ENCODE measurements around the gene MSL3B.

Gene MSL3B

GRCh38 chr2:233848276-233848675 lies 19.9 kb downstream of the MSL3B start:
- H3K27me3 ChIP-seq (ENCODE audit: insufficient read depth, low read length), result no peaks in the 10 kb centered on the region
- H3K36me3 Mint-ChIP-seq, result no peaks in the 10 kb centered on the region
- peaks cover 0 to 5% of the 10 kb centered on the region in 2 donors for H3K27me3 Mint-ChIP-seq
- no peaks in the 10 kb centered on the region for H3K9me3 ChIP-seq (ENCODE audit: control insufficient read depth in 1 of 2, low read length in 2 of 2)
- DNase-seq, result no peak
- ChIA-PET CTCF (ENCODE audit: partially characterized antibody) (interaction anchor here (1.4 to 2.4 kb wide), 2 partner anchors 10 to 15 kb away, joined by 3 to 9 read pairs; no protein-coding TSS in a partner anchor), POLR2A (ENCODE audit: partially characterized antibody) (no interaction called here)
- H3K9me3 Mint-ChIP-seq, result no peaks in the 10 kb centered on the region
- intact Hi-C loops (cut with micrococcal nuclease), result no loop called here
- peaks cover 10% of the 10 kb centered on the region for H3K4me1 ChIP-seq (ENCODE audit: insufficient read depth, low read length)
- no peak overlapping the region for H3K27ac ChIP-seq (ENCODE audit: low read depth, low read length)
- H3K36me3 ChIP-seq (ENCODE audit: insufficient read depth, low read length), result no peaks in the 10 kb centered on the region
- no peak overlapping the region for H3K4me3 Mint-ChIP-seq
- H3K4me1 Mint-ChIP-seq, result peaks cover 0 to 11% (median 6%) of the 10 kb centered on the region in 4 donors
- H3K4me3 ChIP-seq (ENCODE audit: low read length in 2 of 2), result no peak overlapping the region
- no peak overlapping the region for H3K27ac Mint-ChIP-seq

- no peak overlapping the region for H3K4me3 Mint-ChIP-seq
- no peaks in the 10 kb centered on the region for H3K36me3 Mint-ChIP-seq
- no peak overlapping the region for H3K4me3 ChIP-seq (ENCODE audit: low read length in 2 of 2)
- H3K27ac ChIP-seq (ENCODE audit: low read depth, low read length), result no peak overlapping the region
- H3K9me3 Mint-ChIP-seq, result no peaks in the 10 kb centered on the region
- no peaks in the 10 kb centered on the region for H3K27me3 ChIP-seq (ENCODE audit: insufficient read depth, low read length)
- peaks cover 0 to 4% of the 10 kb centered on the region in 2 donors for H3K27me3 Mint-ChIP-seq
- no peak for DNase-seq
- H3K27ac Mint-ChIP-seq, result no peak overlapping the region
- ChIA-PET CTCF (ENCODE audit: partially characterized antibody) (interaction anchor here (1.4 to 2.4 kb wide), 2 partner anchors 11 to 16 kb away, joined by 3 to 9 read pairs; no protein-coding TSS in a partner anchor), POLR2A (ENCODE audit: partially characterized antibody) (no interaction called here)
- no peaks in the 10 kb centered on the region for H3K36me3 ChIP-seq (ENCODE audit: insufficient read depth, low read length)
- no peaks in the 10 kb centered on the region for H3K9me3 ChIP-seq (ENCODE audit: control insufficient read depth in 1 of 2, low read length in 2 of 2)
- peaks cover 4% of the 10 kb centered on the region for H3K4me1 ChIP-seq (ENCODE audit: insufficient read depth, low read length)
- H3K4me1 Mint-ChIP-seq, result peaks cover 0 to 2% (median 1%) of the 10 kb centered on the region in 4 donors
- intact Hi-C loops (cut with micrococcal nuclease), result no loop called here
These were observed 20.8 kb downstream of the MSL3B start for GRCh38 chr2:233847248-233847898.

- no peak overlapping the region for H3K27ac ChIP-seq (ENCODE audit: low read depth, low read length)
- intact Hi-C loops (cut with micrococcal nuclease), result no loop called here
- Mint-ChIP-seq H3K9me3 (no peaks in the 10 kb centered on the region), H3K4me1 (peaks cover 0 to 2% (median 0%) of the 10 kb centered on the region in 4 donors), H3K27ac (no peak overlapping the region), H3K36me3 (no peaks in the 10 kb centered on the region), H3K27me3 (peaks cover 0 to 1% of the 10 kb centered on the region in 2 donors), H3K4me3 (no peak overlapping the region)
- CTCF ChIA-PET (ENCODE audit: partially characterized antibody), result interaction anchor here (0.7 kb wide), 1 partner anchor 11 kb away, joined by 3 read pairs; no protein-coding TSS in a partner anchor
- DNase-seq, result no peak
- no peaks in the 10 kb centered on the region for H3K9me3 ChIP-seq (ENCODE audit: control insufficient read depth in 1 of 2, low read length in 2 of 2)
- no peak overlapping the region for H3K4me3 ChIP-seq (ENCODE audit: low read length in 2 of 2)
- POLR2A ChIA-PET (ENCODE audit: partially characterized antibody), result no interaction called here
- H3K4me1 ChIP-seq (ENCODE audit: insufficient read depth, low read length), result no peaks in the 10 kb centered on the region
- H3K27me3 ChIP-seq (ENCODE audit: insufficient read depth, low read length), result no peaks in the 10 kb centered on the region
- no peaks in the 10 kb centered on the region for H3K36me3 ChIP-seq (ENCODE audit: insufficient read depth, low read length)
These were observed 21.6 kb downstream of the MSL3B start for GRCh38 chr2:233846387-233847247.

- Histone ChIP-seq H3K4me1 (ENCODE audit: insufficient read depth, low read length) (no peaks in the 10 kb centered on the region), H3K27ac (ENCODE audit: low read depth, low read length) (no peak overlapping the region), H3K36me3 (ENCODE audit: insufficient read depth, low read length) (no peaks in the 10 kb centered on the region), H3K9me3 (ENCODE audit: control insufficient read depth in 1 of 2, low read length in 2 of 2) (no peaks in the 10 kb centered on the region), H3K27me3 (ENCODE audit: insufficient read depth, low read length) (no peaks in the 10 kb centered on the region), H3K4me3 (ENCODE audit: low read length in 2 of 2) (no peak overlapping the region)
- peak overlapping the region in 1 of 7 donors; percentile 39 for H3K27ac Mint-ChIP-seq
- ChIA-PET CTCF (ENCODE audit: partially characterized antibody) (interaction anchor here (0.7 kb wide), 1 partner anchor 12 kb away, joined by 3 read pairs; no protein-coding TSS in a partner anchor), POLR2A (ENCODE audit: partially characterized antibody) (no interaction called here)
- intact Hi-C loops (cut with micrococcal nuclease), result no loop called here
- no peaks in the 10 kb centered on the region for H3K9me3 Mint-ChIP-seq
- H3K36me3 Mint-ChIP-seq, result no peaks in the 10 kb centered on the region
- peaks cover 0 to 2% (median 0%) of the 10 kb centered on the region in 4 donors for H3K4me1 Mint-ChIP-seq
- H3K4me3 Mint-ChIP-seq, result no peak overlapping the region
- H3K27me3 Mint-ChIP-seq, result no peaks in the 10 kb centered on the region
- no peak for DNase-seq
These were observed 22.7 kb downstream of the MSL3B start for GRCh38 chr2:233845301-233846060.

GRCh38 chr2:233844836-233845235 lies 23.4 kb downstream of the MSL3B start:
- Histone ChIP-seq H3K4me1 (ENCODE audit: insufficient read depth, low read length) (no peaks in the 10 kb centered on the region), H3K27ac (ENCODE audit: low read depth, low read length) (no peak overlapping the region), H3K9me3 (ENCODE audit: control insufficient read depth in 1 of 2, low read length in 2 of 2) (no peaks in the 10 kb centered on the region), H3K27me3 (ENCODE audit: insufficient read depth, low read length) (no peaks in the 10 kb centered on the region), H3K36me3 (ENCODE audit: insufficient read depth, low read length) (no peaks in the 10 kb centered on the region), H3K4me3 (ENCODE audit: low read length in 2 of 2) (no peak overlapping the region)
- H3K27me3 Mint-ChIP-seq, result no peaks in the 10 kb centered on the region
- ChIA-PET POLR2A (ENCODE audit: partially characterized antibody) (no interaction called here), CTCF (ENCODE audit: partially characterized antibody) (no interaction called here)
- no peak overlapping the region for H3K27ac Mint-ChIP-seq
- intact Hi-C loops (cut with micrococcal nuclease), result no loop called here
- no peaks in the 10 kb centered on the region for H3K36me3 Mint-ChIP-seq
- H3K4me3 Mint-ChIP-seq, result no peak overlapping the region
- no peak for DNase-seq
- peaks cover 0 to 4% (median under 1%) of the 10 kb centered on the region in 4 donors for H3K4me1 Mint-ChIP-seq
- no peaks in the 10 kb centered on the region for H3K9me3 Mint-ChIP-seq

GRCh38 chr2:233844064-233844807 lies 23.9 kb downstream of the MSL3B start:
- DNase-seq, result no peak
- peaks cover 0 to 4% (median under 1%) of the 10 kb centered on the region in 4 donors for H3K4me1 Mint-ChIP-seq
- no peak overlapping the region for H3K27ac Mint-ChIP-seq
- Histone ChIP-seq H3K27ac (ENCODE audit: low read depth, low read length) (no peak overlapping the region), H3K9me3 (ENCODE audit: control insufficient read depth in 1 of 2, low read length in 2 of 2) (no peaks in the 10 kb centered on the region), H3K4me1 (ENCODE audit: insufficient read depth, low read length) (no peaks in the 10 kb centered on the region), H3K36me3 (ENCODE audit: insufficient read depth, low read length) (no peaks in the 10 kb centered on the region), H3K27me3 (ENCODE audit: insufficient read depth, low read length) (no peaks in the 10 kb centered on the region), H3K4me3 (ENCODE audit: low read length in 2 of 2) (no peak overlapping the region)
- H3K4me3 Mint-ChIP-seq, result no peak overlapping the region
- POLR2A ChIA-PET (ENCODE audit: partially characterized antibody), result no interaction called here
- no peaks in the 10 kb centered on the region for H3K27me3 Mint-ChIP-seq
- CTCF ChIA-PET (ENCODE audit: partially characterized antibody), result interaction anchor here (0.5 to 3.2 kb wide), 2 partner anchors 13 to 36 kb away, joined by 4 to 13 read pairs; no protein-coding TSS in a partner anchor
- no peaks in the 10 kb centered on the region for H3K36me3 Mint-ChIP-seq
- intact Hi-C loops (cut with micrococcal nuclease), result no loop called here
- H3K9me3 Mint-ChIP-seq, result no peaks in the 10 kb centered on the region
